Type B pancreatic cell (in vitro differentiated cells): ENCODE data around the gene ATRN. TPM values are rescaled to one million over a fixed set of nuclear protein-coding genes. Genes with fewer than 3 reads are reported as not detected.
"Not testable (repeated sequence)": the region's sequence is repeated elsewhere in the genome, so short reads cannot be mapped to it uniquely, and the experiment has no call there.

Experiments used
- DNase-seq: peaks from one replicate; pipeline ENCODE4 v3.0.0; 2021; ENCODE audit warnings: mixed read lengths; ENCODE audit not compliant: unreplicated experiment; ENCODE audit errors: extremely low spot score
- H3K27ac Mint-ChIP-seq: 2 replicates; pipeline ENCODE4 v1.8.0; 2021; ENCODE audit warnings: mild to moderate bottlenecking, mixed read lengths
- H3K27me3 Mint-ChIP-seq: 2 replicates; pipeline ENCODE4 v1.8.0; 2021; ENCODE audit warnings: mixed read lengths
- H3K36me3 Mint-ChIP-seq: 2 replicates; pipeline ENCODE4 v1.8.0; 2021; ENCODE audit warnings: mixed read lengths
- H3K4me1 Mint-ChIP-seq: one replicate; pipeline ENCODE4 v1.8.0; 2021; ENCODE audit warnings: mixed read lengths; ENCODE audit not compliant: unreplicated experiment
- H3K4me3 Mint-ChIP-seq: 2 replicates; pipeline ENCODE4 v1.8.0; 2021; ENCODE audit warnings: mild to moderate bottlenecking, mixed read lengths
- H3K9me3 Mint-ChIP-seq: 2 replicates; pipeline ENCODE4 v1.8.0; 2021; ENCODE audit warnings: mixed read lengths
- CTCF ChIP-seq: fragments of 200-600 bp; sonication (generic); conservative IDR thresholded peaks from 2 replicates; pipeline ENCODE4 v1.5.0; 2021; ENCODE audit warnings: antibody characterized with exemption, mild to moderate bottlenecking
- total RNA-seq: library from RNA; stranded (reverse); gene quantifications from 2 replicates; pipeline ENCODE4 v1.2.1, GENCODE V29; 2021; ENCODE audit warnings: low replicate concordance

Gene ATRN
- total RNA-seq, 1 donor from 2014 or later, result 36.9 TPM

- Mint-ChIP-seq H3K27me3 (no peaks in the 10 kb centered on the region), H3K4me3 (no peak overlapping the region), H3K4me1 (no peaks in the 10 kb centered on the region), H3K9me3 (peaks cover 6% of the 10 kb centered on the region), H3K27ac (no peak overlapping the region), H3K36me3 (peaks cover 10% of the 10 kb centered on the region)
- no peak for DNase-seq
- TF ChIP-seq CTCF, result no peak
Observed at GRCh38 chr20:3515379-3516170, 44.8 kb downstream of the ATRN start.

- peaks cover 34% of the 10 kb centered on the region for H3K36me3 Mint-ChIP-seq
- no peak overlapping the region for H3K4me3 Mint-ChIP-seq
- no peak for TF ChIP-seq CTCF
- H3K9me3 Mint-ChIP-seq, result peaks cover 27% of the 10 kb centered on the region
- no peaks in the 10 kb centered on the region for H3K27me3 Mint-ChIP-seq
- no peak for DNase-seq
- no peaks in the 10 kb centered on the region for H3K4me1 Mint-ChIP-seq
- H3K27ac Mint-ChIP-seq, result no peak overlapping the region
Observed at GRCh38 chr20:3521852-3522740, 51.3 kb downstream of the ATRN start.

- H3K4me1 Mint-ChIP-seq, H3K27ac Mint-ChIP-seq, DNase-seq, H3K4me3 Mint-ChIP-seq, H3K27me3 Mint-ChIP-seq: not testable (repeated sequence)
- H3K9me3 Mint-ChIP-seq, result peaks cover 21% of the 10 kb centered on the region
- peaks cover 30% of the 10 kb centered on the region for H3K36me3 Mint-ChIP-seq
Observed at GRCh38 chr20:3524696-3525095, 53.9 kb downstream of the ATRN start.

GRCh38 chr20:3532089-3532615 is 61.3 kb downstream of the ATRN start:
- peaks cover 6% of the 10 kb centered on the region for H3K36me3 Mint-ChIP-seq
- no peaks in the 10 kb centered on the region for H3K27me3 Mint-ChIP-seq
- H3K27ac Mint-ChIP-seq, result no peak overlapping the region
- H3K4me3 Mint-ChIP-seq, result no peak overlapping the region
- TF ChIP-seq CTCF, result no peak
- no peaks in the 10 kb centered on the region for H3K9me3 Mint-ChIP-seq
- no peak for DNase-seq
- H3K4me1 Mint-ChIP-seq, result no peaks in the 10 kb centered on the region

- H3K9me3 Mint-ChIP-seq, DNase-seq, H3K27ac Mint-ChIP-seq, H3K4me1 Mint-ChIP-seq, H3K27me3 Mint-ChIP-seq, H3K4me3 Mint-ChIP-seq: not testable (repeated sequence)
- peaks cover 16% of the 10 kb centered on the region for H3K36me3 Mint-ChIP-seq
Observed at GRCh38 chr20:3537733-3538132, 66.9 kb downstream of the ATRN start.

- no peak for DNase-seq
- no peak overlapping the region for H3K27ac Mint-ChIP-seq
- H3K4me3 Mint-ChIP-seq, result no peak overlapping the region
- no peak for TF ChIP-seq CTCF
- H3K4me1 Mint-ChIP-seq, result no peaks in the 10 kb centered on the region
- H3K36me3 Mint-ChIP-seq, result peaks cover 15% of the 10 kb centered on the region
- no peaks in the 10 kb centered on the region for H3K9me3 Mint-ChIP-seq
- H3K27me3 Mint-ChIP-seq, result no peaks in the 10 kb centered on the region
Observed at GRCh38 chr20:3539311-3540107, 68.7 kb downstream of the ATRN start.
